Common myeloid progenitor, CD34-positive (primary cell): ENCODE data around the gene SELENOV.
"Not testable (repeated sequence)": the region's sequence is repeated elsewhere in the genome, so short reads cannot be mapped to it uniquely, and the experiment has no call there.

Source experiments
- CTCF ChIA-PET: fragments of 350-600 bp; sonication (Branson Sonifier 250); formaldehyde crosslinking; loops from one replicate; lab custom pipeline; 2021; ENCODE audit warnings: antibody characterized with exemption; lab: Charles Lee
- POLR2A ChIA-PET: fragments of 350-600 bp; sonication (Branson Sonifier 250); formaldehyde crosslinking; loops from one replicate; lab custom pipeline; 2021; ENCODE audit warnings: antibody characterized with exemption; lab: Charles Lee
- DNase-seq, 3 donors: peaks; one replicate each; pipeline versions ENCODE4 v3.0.0 to v3.0.0-alpha.2; 2013
- H3K27ac ChIP-seq, 2 experiments: 1 replicate in 1 of 2; 2 replicates in 1 of 2; pipeline ENCODE4 v1.7.0; 2013; ENCODE audit warnings: inconsistent platforms in 2 of 2, low read length in 2 of 2, mild to moderate bottlenecking in 2 of 2, low read depth in 1 of 2, moderate library complexity in 1 of 2; ENCODE audit not compliant: severe bottlenecking in 2 of 2, insufficient read depth in 1 of 2, poor library complexity in 1 of 2
- H3K27me3 ChIP-seq, 5 experiments: replicated peaks in 2 of 5; 1 replicate in 3 of 5; 2 replicates in 2 of 5; pipeline versions ENCODE4 v1.6.1 to v1.7.0; 2013; ENCODE audit warnings: low read length in 4 of 5, mild to moderate bottlenecking in 2 of 5, moderate library complexity in 2 of 5, inconsistent platforms in 1 of 5; ENCODE audit not compliant: insufficient read depth in 5 of 5, control insufficient read depth in 4 of 5
- H3K36me3 ChIP-seq, 4 experiments: 1 replicate in 2 of 4; 2 replicates in 2 of 4; pipeline versions ENCODE4 v1.6.1 to v1.7.0; 2013; ENCODE audit warnings: low read length in 3 of 4, control low read depth in 1 of 4, mild to moderate bottlenecking in 1 of 4; ENCODE audit not compliant: control insufficient read depth in 4 of 4, insufficient read depth in 4 of 4
- H3K4me1 ChIP-seq, 4 experiments: 1 replicate in 3 of 4; 2 replicates in 1 of 4; pipeline versions ENCODE4 v1.6.1 to v1.7.1; 2013; ENCODE audit warnings: low read length in 3 of 4, mild to moderate bottlenecking in 3 of 4, control low read depth in 1 of 4, inconsistent platforms in 1 of 4, moderate library complexity in 1 of 4; ENCODE audit not compliant: control insufficient read depth in 4 of 4, insufficient read depth in 4 of 4; ENCODE audit errors: control extremely low read depth in 1 of 4
- H3K4me3 ChIP-seq, 7 experiments: 1 replicate in 4 of 7; 2 replicates in 3 of 7; pipeline versions ENCODE4 v1.5.1 to v1.7.0; 2013; ENCODE audit warnings: mild to moderate bottlenecking in 7 of 7, low read length in 6 of 7, moderate library complexity in 6 of 7, inconsistent platforms in 2 of 7, low read depth in 2 of 7, control low read depth in 1 of 7; ENCODE audit not compliant: insufficient read depth in 4 of 7, control insufficient read depth in 1 of 7; ENCODE audit errors: extremely low read depth in 1 of 7
- H3K9me3 ChIP-seq, 5 experiments: 1 replicate in 4 of 5; 2 replicates in 1 of 5; pipeline versions ENCODE4 v1.6.1 to v1.7.1; 2013; ENCODE audit warnings: low read length in 4 of 5, mild to moderate bottlenecking in 2 of 5, inconsistent platforms in 1 of 5, low read depth in 1 of 5, moderate library complexity in 1 of 5; ENCODE audit not compliant: control insufficient read depth in 4 of 5, insufficient read depth in 2 of 5; ENCODE audit errors: control extremely low read depth in 1 of 5
- WGBS: methylation state at CpG from one replicate; pipeline ENCODE4 v1.1.5; 2013; ENCODE audit not compliant: insufficient coverage; 5-methylcytosine and 5-hydroxymethylcytosine counted together

The SELENOV gene

DNA sequence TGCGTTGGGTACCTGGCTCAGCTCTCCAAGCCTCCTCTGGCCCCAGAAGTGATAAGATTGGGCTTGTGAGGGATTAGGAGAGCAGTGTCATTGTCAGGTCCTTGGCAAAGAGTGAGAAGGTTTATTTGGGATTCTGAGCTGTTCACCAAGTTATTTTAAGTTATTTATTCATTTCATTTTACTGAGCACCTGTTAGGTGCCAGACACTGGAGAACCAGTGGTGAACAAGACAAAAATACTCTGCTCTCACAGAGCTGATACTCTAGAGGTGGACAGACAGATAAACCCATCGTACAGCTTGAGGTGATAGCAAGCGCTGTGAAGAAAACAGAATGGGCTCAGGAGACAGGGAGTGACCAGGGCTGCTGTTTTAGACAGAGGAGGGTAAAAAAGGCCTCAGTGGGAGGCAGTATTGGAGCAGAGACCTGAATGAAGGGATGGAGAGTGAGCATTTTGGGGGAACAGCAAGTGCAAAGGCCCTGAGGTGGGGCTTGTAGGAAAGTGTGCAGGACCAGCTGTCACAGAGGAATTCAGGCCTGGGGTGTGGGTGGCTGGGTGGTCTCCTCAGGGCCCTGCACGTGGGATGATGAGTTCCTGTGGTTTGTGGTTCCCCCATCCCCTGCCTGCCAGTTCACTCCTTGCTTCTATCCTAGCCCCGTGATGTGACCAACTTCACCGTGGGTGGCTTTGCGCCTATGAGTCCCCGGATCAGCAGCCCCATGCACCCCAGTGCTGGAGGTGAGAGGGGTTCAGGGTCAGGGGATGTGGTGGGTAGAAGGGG lies 43.0 kb upstream of the SELENOV start:
- WGBS, result 90% methylated on average over 6 of the region's 8 CpGs
- no peaks in the 10 kb centered on the region for H3K4me1 ChIP-seq
- H3K9me3 ChIP-seq, result no peaks in the 10 kb centered on the region
- H3K4me3 ChIP-seq, result no peak overlapping the region
- POLR2A ChIA-PET, result no interaction called here
- CTCF ChIA-PET, result interaction anchor here (1.2 kb wide), 1 partner anchor 61 kb away, joined by 14 read pairs; the partner anchor contains the start of gene EID2B
- H3K36me3 ChIP-seq, result peaks cover 21 to 94% (median 81%) of the 10 kb centered on the region in 4 experiments
- no peaks in the 10 kb centered on the region for H3K27me3 ChIP-seq
- no peak overlapping the region for H3K27ac ChIP-seq
- no peak for DNase-seq

DNA sequence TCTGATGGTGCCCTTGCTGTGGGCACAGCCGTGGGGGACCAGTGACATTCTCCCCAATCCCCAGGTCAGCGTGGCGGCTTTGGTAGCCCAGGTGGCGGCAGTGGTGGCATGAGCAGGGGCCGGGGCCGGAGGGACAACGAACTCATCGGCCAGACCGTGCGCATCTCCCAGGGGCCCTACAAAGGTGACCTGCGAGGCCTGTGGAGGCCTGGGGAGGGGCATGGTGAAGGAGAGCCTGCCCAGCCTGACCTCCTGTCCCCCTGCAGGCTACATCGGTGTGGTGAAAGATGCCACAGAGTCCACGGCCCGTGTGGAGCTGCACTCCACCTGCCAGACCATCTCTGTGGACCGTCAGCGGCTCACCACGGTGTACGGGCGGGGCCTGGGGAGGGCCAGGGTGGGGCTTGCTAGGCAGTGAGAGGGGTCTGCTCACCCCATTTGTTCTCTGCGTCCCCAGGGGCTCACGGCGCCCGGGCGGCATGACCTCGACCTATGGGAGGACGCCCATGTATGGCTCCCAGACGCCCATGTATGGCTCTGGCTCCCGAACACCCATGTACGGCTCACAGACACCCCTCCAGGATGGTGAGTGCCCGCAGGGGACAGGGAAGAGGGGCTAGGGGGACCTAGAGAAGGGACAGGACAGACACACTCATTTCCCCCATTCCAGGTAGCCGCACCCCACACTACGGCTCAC lies 42.0 kb upstream of the SELENOV start:
- WGBS, result 95% methylated on average over 22 of the region's 32 CpGs
- Histone ChIP-seq H3K36me3 (peaks cover 19 to 86% (median 74%) of the 10 kb centered on the region in 4 experiments), H3K27ac (no peak overlapping the region), H3K9me3 (no peaks in the 10 kb centered on the region), H3K27me3 (no peaks in the 10 kb centered on the region), H3K4me3 (no peak overlapping the region), H3K4me1 (no peaks in the 10 kb centered on the region)
- POLR2A ChIA-PET, result no interaction called here
- no peak for DNase-seq
- CTCF ChIA-PET, result interaction anchor here (1.2 to 1.5 kb wide), 3 partner anchors 13 to 75 kb away, joined by 3 read pairs; no protein-coding TSS in a partner anchor

DNA sequence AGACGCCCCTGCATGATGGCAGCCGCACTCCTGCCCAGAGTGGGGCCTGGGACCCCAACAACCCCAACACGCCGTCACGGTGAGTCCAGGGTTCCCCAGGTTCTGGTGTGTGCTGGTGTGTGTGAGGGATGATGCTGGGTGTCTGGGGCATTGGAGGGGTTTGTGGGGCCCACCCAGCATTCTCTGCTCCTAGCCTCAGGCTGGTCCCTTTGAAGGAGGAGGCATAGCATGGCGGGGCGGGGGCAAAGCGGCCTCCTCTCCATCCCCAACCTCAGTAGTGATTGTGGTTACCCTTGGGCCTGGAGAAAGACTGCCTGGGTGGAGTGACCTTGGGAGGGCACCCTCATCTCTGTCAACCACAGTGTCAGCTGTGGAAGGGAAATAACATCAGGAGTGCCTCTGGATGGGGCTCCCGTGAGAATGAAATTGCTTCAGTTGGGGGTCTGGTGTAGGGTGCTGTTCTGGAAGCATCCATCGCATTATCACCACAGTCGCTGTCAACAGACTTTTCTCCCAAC lies 41.4 kb upstream of the SELENOV start:
- H3K27me3 ChIP-seq, result no peaks in the 10 kb centered on the region
- ChIA-PET CTCF (interaction anchor here (1.2 to 5.2 kb wide), 6 partner anchors 10 to 75 kb away, joined by 3 to 46 read pairs (median 4); partner anchors contain the start of gene EID2B), POLR2A (interaction anchor here (0.6 to 1.2 kb wide), 2 partner anchors 18 to 59 kb away, joined by 4 to 7 read pairs; partner anchors contain the start of gene EID2B)
- H3K27ac ChIP-seq, result no peak overlapping the region
- peaks cover 19 to 80% (median 68%) of the 10 kb centered on the region in 4 experiments for H3K36me3 ChIP-seq
- H3K9me3 ChIP-seq, result no peaks in the 10 kb centered on the region
- no peak for DNase-seq
- WGBS, result 100% methylated on average over 4 of the region's 11 CpGs
- H3K4me1 ChIP-seq, result no peaks in the 10 kb centered on the region
- no peak overlapping the region for H3K4me3 ChIP-seq

DNA sequence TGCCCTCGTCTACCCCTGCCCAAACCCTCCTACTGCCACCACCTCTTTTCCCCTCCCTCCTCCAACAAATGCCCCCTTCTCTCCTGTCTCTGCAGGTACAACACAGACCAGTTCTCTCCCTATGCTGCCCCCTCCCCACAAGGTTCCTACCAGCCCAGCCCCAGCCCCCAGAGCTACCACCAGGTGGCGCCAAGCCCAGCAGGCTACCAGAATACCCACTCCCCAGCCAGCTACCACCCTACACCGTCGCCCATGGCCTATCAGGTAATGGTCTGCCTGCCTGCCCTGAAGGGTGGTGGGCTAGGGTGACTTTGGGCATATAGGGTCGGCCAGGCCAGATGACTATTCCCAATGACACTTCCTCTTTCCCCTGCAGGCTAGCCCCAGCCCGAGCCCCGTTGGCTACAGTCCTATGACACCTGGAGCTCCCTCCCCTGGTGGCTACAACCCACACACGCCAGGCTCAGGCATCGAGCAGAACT lies 40.8 kb upstream of the SELENOV start:
- Histone ChIP-seq H3K27ac (no peak overlapping the region), H3K9me3 (no peaks in the 10 kb centered on the region), H3K36me3 (peaks cover 17 to 74% (median 61%) of the 10 kb centered on the region in 4 experiments), H3K27me3 (no peaks in the 10 kb centered on the region), H3K4me1 (no peaks in the 10 kb centered on the region), H3K4me3 (no peak overlapping the region)
- CTCF ChIA-PET, result interaction anchor here (0.9 to 5.2 kb wide), 17 partner anchors 10 to 322 kb away, joined by 3 to 46 read pairs (median 4); partner anchors contain the start of gene EID2B
- POLR2A ChIA-PET, result interaction anchor here (0.6 to 1.2 kb wide), 3 partner anchors 17 to 58 kb away, joined by 4 to 7 read pairs (median 4); partner anchors contain the start of genes EID2B and SELENOV
- 71% methylated on average over 6 of the region's 9 CpGs for WGBS
- peak; percentile 62 to 77 (median 72) for DNase-seq

DNA sequence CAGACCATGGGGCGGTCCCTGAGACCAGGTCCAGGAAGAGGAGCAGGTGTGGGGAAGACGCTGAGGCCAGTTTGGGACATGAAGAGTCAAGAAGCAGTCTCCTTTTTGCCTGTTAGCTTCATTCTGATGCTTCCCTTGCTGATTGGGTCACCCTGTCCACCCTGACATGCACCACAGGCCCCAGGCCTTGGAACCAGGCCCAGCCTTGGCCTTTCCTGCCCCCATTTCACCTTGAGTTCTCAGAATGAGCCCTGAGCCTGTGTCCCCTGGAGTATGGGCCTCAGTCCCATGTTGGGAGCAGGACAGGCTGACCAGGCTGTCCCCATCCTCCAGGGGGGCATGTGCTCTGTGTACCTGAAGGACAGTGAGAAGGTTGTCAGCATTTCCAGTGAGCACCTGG lies 39.2 kb upstream of the SELENOV start:
- Histone ChIP-seq H3K4me1 (peaks cover 0 to 11% (median 10%) of the 10 kb centered on the region in 4 experiments), H3K27ac (no peak overlapping the region), H3K36me3 (peaks cover 9 to 58% (median 47%) of the 10 kb centered on the region in 4 experiments), H3K4me3 (no peak overlapping the region), H3K27me3 (no peaks in the 10 kb centered on the region), H3K9me3 (no peaks in the 10 kb centered on the region)
- ChIA-PET CTCF (interaction anchor here (1.2 to 5.2 kb wide), 6 partner anchors 9 to 57 kb away, joined by 4 to 46 read pairs (median 8); partner anchors contain the start of gene EID2B), POLR2A (no interaction called here)
- no peak for DNase-seq
- 93% methylated on average over 2 of the region's 2 CpGs for WGBS

DNA sequence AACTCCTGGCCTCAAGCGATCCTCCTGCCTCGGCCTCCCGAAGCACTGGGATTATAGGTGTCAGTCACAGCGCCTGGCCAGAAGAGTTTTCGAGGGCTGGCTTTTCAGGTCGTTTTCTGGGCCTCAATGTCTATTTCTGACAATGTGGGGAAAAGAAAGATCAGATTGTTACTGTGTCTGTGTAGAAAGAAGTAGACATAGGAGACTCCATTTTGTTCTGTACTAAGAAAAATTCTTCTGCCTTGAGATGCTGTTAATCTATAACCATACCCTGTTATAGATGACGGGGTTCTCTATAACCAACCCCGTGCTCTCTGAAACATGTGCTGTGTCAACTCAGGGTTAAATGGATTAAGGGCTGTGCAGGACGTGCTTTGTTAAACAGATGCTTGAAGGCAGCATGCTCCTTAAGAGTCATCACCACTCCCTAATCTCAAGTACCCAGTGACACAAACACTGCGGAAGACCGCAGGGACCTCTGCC lies 35.6 kb upstream of the SELENOV start:
- H3K9me3 ChIP-seq, CTCF ChIA-PET, H3K4me3 ChIP-seq, H3K27me3 ChIP-seq, DNase-seq, POLR2A ChIA-PET: not testable (repeated sequence)
- WGBS, result 100% methylated on average over 2 of the region's 11 CpGs
- H3K27ac ChIP-seq, result peak overlapping the region in 1 of 2 experiments; percentile 95
- H3K36me3 ChIP-seq, result peaks cover 6 to 34% (median 27%) of the 10 kb centered on the region in 4 experiments
- peaks cover 0 to 24% (median 21%) of the 10 kb centered on the region in 4 experiments for H3K4me1 ChIP-seq
